DND-41 (cell line): ENCODE data around the gene ERCC5.

Experiments used
- ATAC-seq: fragments of 200-7000 bp; cut with Tn5 transposase; 3 replicates; pipeline ENCODE4 v1.9.1; 2021; ENCODE audit warnings: low read depth; ENCODE audit not compliant: insufficient read depth
- DNase-seq: peaks from one replicate; pipeline ENCODE4 v3.0.0-alpha.2; 2020
- H2AFZ ChIP-seq: 2 replicates; pipeline ENCODE4 v1.6.0; 2012; ENCODE audit warnings: low read depth, low read length
- H3K27ac ChIP-seq: 2 replicates; pipeline ENCODE4 v1.5.1; 2012; ENCODE audit warnings: low read length, inconsistent platforms
- H3K27me3 ChIP-seq: fragments of 200-600 bp; sonication (generic); 2 replicates; pipeline ENCODE4 v1.6.0; 2012; ENCODE audit warnings: low read length, mild to moderate bottlenecking, inconsistent platforms; ENCODE audit not compliant: insufficient read depth, poor library complexity
- H3K36me3 ChIP-seq: 2 replicates; pipeline ENCODE4 v1.5.1; 2012; ENCODE audit warnings: low read length, inconsistent platforms; ENCODE audit not compliant: insufficient read depth
- H3K4me1 ChIP-seq: 2 replicates; pipeline ENCODE4 v1.5.1; 2012; ENCODE audit warnings: mild to moderate bottlenecking, low read length; ENCODE audit not compliant: insufficient read depth
- H3K4me2 ChIP-seq: 2 replicates; pipeline ENCODE4 v1.6.0; 2012; ENCODE audit warnings: mild to moderate bottlenecking, moderate library complexity, low read length, inconsistent platforms; ENCODE audit not compliant: insufficient read depth
- H3K4me3 ChIP-seq, 2 experiments: fragments of 200-600 bp in 1 of 2; shearing (Covaris generic) in 1 of 2; 2 replicates each; pipeline ENCODE4 v1.5.1; 2012 to 2016; ENCODE audit warnings: inconsistent platforms in 2 of 2, low read length in 2 of 2, mild to moderate bottlenecking in 2 of 2, low read depth in 1 of 2, moderate library complexity in 1 of 2
- H3K79me2 ChIP-seq: 2 replicates; pipeline ENCODE4 v1.6.0; 2012; ENCODE audit warnings: low read length, inconsistent platforms; ENCODE audit not compliant: insufficient read depth
- H3K9ac ChIP-seq: 2 replicates; pipeline ENCODE4 v1.6.0; 2012; ENCODE audit warnings: low read depth, mild to moderate bottlenecking, inconsistent platforms, low read length, moderate library complexity
- H3K9me3 ChIP-seq: 2 replicates; pipeline ENCODE4 v1.5.1; 2012; ENCODE audit warnings: low read length, moderate library complexity, mild to moderate bottlenecking, inconsistent platforms; ENCODE audit not compliant: insufficient read depth, severe bottlenecking
- H4K20me1 ChIP-seq: 2 replicates; pipeline ENCODE4 v1.6.0; 2012; ENCODE audit warnings: low read length; ENCODE audit not compliant: insufficient read depth
- CTCF ChIP-seq: IDR thresholded peaks from 2 replicates; pipeline ENCODE4 v1.5.1; 2012; ENCODE audit warnings: borderline replicate concordance, low read length, moderate library complexity, mild to moderate bottlenecking; ENCODE audit not compliant: poor library complexity, severe bottlenecking; ENCODE audit errors: extremely low read depth
- EZH2 ChIP-seq: IDR thresholded peaks from 3 replicates; pipeline ENCODE4 v1.6.1; 2012; ENCODE audit warnings: borderline replicate concordance, low read depth, mild to moderate bottlenecking, moderate library complexity, low read length, inconsistent platforms; ENCODE audit not compliant: severe bottlenecking

The ERCC5 gene

DNA sequence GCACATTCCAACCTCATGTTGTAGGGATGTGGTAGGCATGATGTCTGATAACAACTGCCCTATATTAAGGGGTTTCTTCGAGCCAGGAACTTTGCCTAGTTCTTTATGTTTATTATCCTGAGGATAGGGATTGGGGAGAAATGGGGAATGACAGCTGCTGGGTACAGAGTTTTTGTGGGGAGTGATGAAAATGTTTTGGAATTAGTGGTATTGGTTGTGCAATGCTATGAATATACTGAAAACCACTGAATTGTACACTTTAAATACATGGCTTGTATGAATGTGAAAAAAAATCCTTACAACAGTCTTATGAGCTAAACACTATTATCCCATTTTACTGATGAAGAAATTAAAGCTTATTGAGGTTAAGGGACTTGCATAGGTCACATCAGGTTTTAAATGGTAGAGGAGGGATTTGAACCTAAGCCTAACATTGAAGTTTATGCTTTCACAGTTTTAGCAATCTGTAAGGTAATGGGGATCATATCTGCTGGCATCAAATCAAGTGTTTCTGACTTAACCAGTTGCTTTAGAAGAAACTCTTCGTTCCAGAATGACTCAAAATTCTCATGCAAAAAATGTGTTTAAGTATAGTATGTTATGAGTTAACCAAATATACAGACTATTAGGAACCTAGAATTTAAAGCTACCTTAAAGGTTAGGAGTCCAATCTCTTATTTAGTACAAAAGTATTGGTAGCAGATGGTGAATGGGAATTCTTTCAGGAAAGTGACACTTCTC is 61.4 kb downstream of the ERCC5 start:
- H3K27me3 ChIP-seq: peaks cover 8% of the 10 kb centered on the region
- no peaks in the 10 kb centered on the region for H3K9me3 ChIP-seq
- no peaks in the 10 kb centered on the region for H3K4me1 ChIP-seq
- H4K20me1 ChIP-seq: no peaks in the 10 kb centered on the region
- H3K9ac ChIP-seq: no peak overlapping the region
- no peaks in the 10 kb centered on the region for H3K36me3 ChIP-seq
- no peaks in the 10 kb centered on the region for H3K79me2 ChIP-seq
- DNase-seq: no peak
- TF ChIP-seq EZH2: no peak
- TF ChIP-seq CTCF: no peak
- H3K27ac ChIP-seq: no peak overlapping the region
- H3K4me3 ChIP-seq: no peak overlapping the region
- no peak overlapping the region for H2AFZ ChIP-seq
- no peak for ATAC-seq
- H3K4me2 ChIP-seq: no peak overlapping the region

GRCh38 chr13:102907886-102908515 is 62.2 kb downstream of the ERCC5 start:
- no peak overlapping the region for H3K9ac ChIP-seq
- H2AFZ ChIP-seq: no peak overlapping the region
- no peak overlapping the region for H3K4me3 ChIP-seq
- H3K79me2 ChIP-seq: no peaks in the 10 kb centered on the region
- no peak overlapping the region for H3K27ac ChIP-seq
- H3K36me3 ChIP-seq: no peaks in the 10 kb centered on the region
- H3K4me1 ChIP-seq: no peaks in the 10 kb centered on the region
- no peak overlapping the region for H3K4me2 ChIP-seq
- peaks cover 8% of the 10 kb centered on the region for H3K27me3 ChIP-seq
- TF ChIP-seq EZH2 (no peak), CTCF (no peak)
- H3K9me3 ChIP-seq: no peaks in the 10 kb centered on the region
- ATAC-seq (no peak), DNase-seq (no peak)
- no peaks in the 10 kb centered on the region for H4K20me1 ChIP-seq

DNA sequence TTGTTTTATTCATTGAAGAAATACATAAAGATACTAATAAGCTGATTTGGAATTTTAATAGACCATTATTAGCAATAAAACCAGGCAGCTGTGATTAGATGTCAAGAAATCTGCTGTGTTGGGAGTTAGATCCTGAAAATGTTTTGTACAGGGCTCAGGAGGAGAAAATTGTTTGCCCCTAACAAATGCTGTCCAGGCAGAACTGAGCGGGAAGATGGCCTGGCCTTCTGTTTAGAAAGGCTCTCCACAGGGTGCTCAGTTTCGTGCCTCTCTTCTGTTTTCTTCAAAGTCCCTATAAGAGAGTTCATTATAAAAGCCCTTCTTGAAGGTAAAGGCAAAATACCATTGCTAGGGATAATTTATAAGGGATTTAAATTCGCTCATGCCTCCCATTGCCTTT is 64.1 kb downstream of the ERCC5 start:
- Histone ChIP-seq H3K4me3 (no peak overlapping the region), H3K36me3 (no peaks in the 10 kb centered on the region), H3K9ac (no peak overlapping the region), H2AFZ (no peak overlapping the region), H3K4me2 (no peak overlapping the region), H3K79me2 (no peaks in the 10 kb centered on the region), H3K9me3 (no peaks in the 10 kb centered on the region), H3K27ac (no peak overlapping the region), H4K20me1 (no peaks in the 10 kb centered on the region), H3K27me3 (peaks cover 9% of the 10 kb centered on the region), H3K4me1 (no peaks in the 10 kb centered on the region)
- ATAC-seq (no peak), DNase-seq (no peak)
- TF ChIP-seq CTCF: no peak
- no peak for TF ChIP-seq EZH2
